ENCODE data around the gene IL10RA. TPM values are rescaled to one million over a fixed set of nuclear protein-coding genes. Genes with fewer than 3 reads are reported as not detected.
"Not testable (repeated sequence)": the region's sequence is repeated elsewhere in the genome, so short reads cannot be mapped to it uniquely, and the experiment has no call there.

Gene IL10RA
- total RNA-seq, 1 donor from 2014 or later, result 37.7 TPM

- TF ChIP-seq, protein P1, sequence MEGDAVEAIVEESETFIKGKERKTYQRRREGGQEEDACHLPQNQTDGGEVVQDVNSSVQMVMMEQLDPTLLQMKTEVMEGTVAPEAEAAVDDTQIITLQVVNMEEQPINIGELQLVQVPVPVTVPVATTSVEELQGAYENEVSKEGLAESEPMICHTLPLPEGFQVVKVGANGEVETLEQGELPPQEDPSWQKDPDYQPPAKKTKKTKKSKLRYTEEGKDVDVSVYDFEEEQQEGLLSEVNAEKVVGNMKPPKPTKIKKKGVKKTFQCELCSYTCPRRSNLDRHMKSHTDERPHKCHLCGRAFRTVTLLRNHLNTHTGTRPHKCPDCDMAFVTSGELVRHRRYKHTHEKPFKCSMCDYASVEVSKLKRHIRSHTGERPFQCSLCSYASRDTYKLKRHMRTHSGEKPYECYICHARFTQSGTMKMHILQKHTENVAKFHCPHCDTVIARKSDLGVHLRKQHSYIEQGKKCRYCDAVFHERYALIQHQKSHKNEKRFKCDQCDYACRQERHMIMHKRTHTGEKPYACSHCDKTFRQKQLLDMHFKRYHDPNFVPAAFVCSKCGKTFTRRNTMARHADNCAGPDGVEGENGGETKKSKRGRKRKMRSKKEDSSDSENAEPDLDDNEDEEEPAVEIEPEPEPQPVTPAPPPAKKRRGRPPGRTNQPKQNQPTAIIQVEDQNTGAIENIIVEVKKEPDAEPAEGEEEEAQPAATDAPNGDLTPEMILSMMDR (IDR thresholded peaks at IDR 0.05), result no peak
- DNase-seq, result no peak
- H3K4me1 ChIP-seq, result peaks cover 23% of the 10 kb centered on the region
- ATAC-seq, result no peak
- no peak overlapping the region for H3K27ac ChIP-seq
- no peak overlapping the region for H3K4me3 ChIP-seq
- intact Hi-C loops (cut with DNase I), result loop anchor here (10.0 kb wide), 1 partner anchor 100 kb away; no protein-coding TSS in a partner anchor
- no peaks in the 10 kb centered on the region for H3K9me3 ChIP-seq
- H3K27me3 ChIP-seq (ENCODE audit: low read depth), result no peaks in the 10 kb centered on the region
- no peaks in the 10 kb centered on the region for H3K36me3 ChIP-seq
Measured at GRCh38 chr11:117944554-117944953, 41.6 kb upstream of the IL10RA start.

GRCh38 chr11:117945047-117945810 is 41.0 kb upstream of the IL10RA start:
- TF ChIP-seq, protein P1 (IDR thresholded peaks at IDR 0.05), result no peak
- Histone ChIP-seq H3K36me3 (no peaks in the 10 kb centered on the region), H3K4me3 (no peak overlapping the region), H3K27me3 (ENCODE audit: low read depth) (no peaks in the 10 kb centered on the region), H3K9me3 (no peaks in the 10 kb centered on the region), H3K4me1 (peaks cover 30% of the 10 kb centered on the region), H3K27ac (peak overlapping the region; percentile 47)
- no peak for DNase-seq
- ATAC-seq, result peak in 1 of 2 donors; percentile 18
- intact Hi-C loops (cut with DNase I), result loop anchor here (10.0 kb wide), 1 partner anchor 100 kb away; no protein-coding TSS in a partner anchor

GRCh38 chr11:117946156-117946841 is 39.9 kb upstream of the IL10RA start:
- Histone ChIP-seq H3K27me3 (ENCODE audit: low read depth) (no peaks in the 10 kb centered on the region), H3K9me3 (no peaks in the 10 kb centered on the region), H3K36me3 (no peaks in the 10 kb centered on the region), H3K4me3 (no peak overlapping the region), H3K4me1 (peaks cover 41% of the 10 kb centered on the region), H3K27ac (no peak overlapping the region)
- ATAC-seq (no peak), DNase-seq (no peak)
- TF ChIP-seq, protein P1 (IDR thresholded peaks at IDR 0.05), result no peak
- intact Hi-C loops (cut with DNase I), result loop anchor here (10.0 kb wide), 1 partner anchor 101 kb away; no protein-coding TSS in a partner anchor

- TF ChIP-seq, protein P1 (IDR thresholded peaks at IDR 0.05), result peak; percentile 99
- DNase-seq, result peak; percentile 89
- H3K4me3 ChIP-seq, result no peak overlapping the region
- intact Hi-C loops (cut with DNase I), result loop anchor here (10.0 kb wide), 1 partner anchor 102 kb away; no protein-coding TSS in a partner anchor
- no peaks in the 10 kb centered on the region for H3K9me3 ChIP-seq
- peak; percentile 93 to 94 for ATAC-seq
- no peak overlapping the region for H3K27ac ChIP-seq
- peaks cover 48% of the 10 kb centered on the region for H3K4me1 ChIP-seq
- H3K27me3 ChIP-seq (ENCODE audit: low read depth), result no peaks in the 10 kb centered on the region
- no peaks in the 10 kb centered on the region for H3K36me3 ChIP-seq
Measured at GRCh38 chr11:117946842-117947526, 39.2 kb upstream of the IL10RA start.

GRCh38 chr11:117947751-117948150 is 38.4 kb upstream of the IL10RA start:
- ATAC-seq; DNase-seq; H3K27ac ChIP-seq; H3K9me3 ChIP-seq; H3K36me3 ChIP-seq; H3K4me3 ChIP-seq; H3K27me3 ChIP-seq (ENCODE audit: low read depth): not testable (repeated sequence)
- H3K4me1 ChIP-seq, result peaks cover 55% of the 10 kb centered on the region
- intact Hi-C loops (cut with DNase I), result loop anchor here (10.0 kb wide), 1 partner anchor 103 kb away; no protein-coding TSS in a partner anchor

- not testable (repeated sequence) for H3K36me3 ChIP-seq; ATAC-seq; H3K4me3 ChIP-seq; H3K27ac ChIP-seq; H3K9me3 ChIP-seq; DNase-seq; H3K27me3 ChIP-seq (ENCODE audit: low read depth)
- intact Hi-C loops (cut with DNase I), result loop anchor here (10.0 kb wide), 1 partner anchor 104 kb away; no protein-coding TSS in a partner anchor
- peaks cover 62% of the 10 kb centered on the region for H3K4me1 ChIP-seq
Measured at GRCh38 chr11:117948466-117948865, 37.7 kb upstream of the IL10RA start.

Measured in lower lobe of right lung (tissue), 2 donors.